CD4-positive, alpha-beta T cell treated with Interleukin-1 beta for 1 hour (primary cell): ENCODE results near the gene SHLD3.
"Not testable (repeated sequence)": the region's sequence is repeated elsewhere in the genome, so short reads cannot be mapped to it uniquely, and the experiment has no call there.

Source experiments
- DNase-seq, 2 donors: peaks; one replicate each; pipeline ENCODE4 v3.0.0-alpha.2; 2020 to 2022

SHLD3 gene

GRCh38 chr5:65624571-65625555 is at the start of gene SHLD3, which contains the start of gene TRAPPC13:
TSS of gene SHLD3 (plus strand) at chr5:65625027. CDS start at chr5:65629588, 4,561 bp downstream.
TSS of gene TRAPPC13 (plus strand) at chr5:65625027. CDS start at chr5:65625061, 34 bp downstream.
- DNase-seq = peak; percentile 87 to 91

GRCh38 chr5:65577141-65577540 is 47.7 kb upstream of the SHLD3 start:
- no peak for DNase-seq

- no peak for DNase-seq
Measured at GRCh38 chr5:65588694-65589093, 36.1 kb upstream of the SHLD3 start.

GRCh38 chr5:65601761-65602160 is 23.1 kb upstream of the SHLD3 start:
- DNase-seq = not testable (repeated sequence)

- DNase-seq = no peak
Measured at GRCh38 chr5:65611524-65611923, 13.3 kb upstream of the SHLD3 start.

- DNase-seq = no peak
Measured at GRCh38 chr5:65612298-65612907, 12.4 kb upstream of the SHLD3 start.

GRCh38 chr5:65620021-65620420 is 4.8 kb upstream of the SHLD3 start:
- no peak for DNase-seq

- DNase-seq = not testable (repeated sequence)
Measured at GRCh38 chr5:65621961-65622360, 2.9 kb upstream of the SHLD3 start.

GRCh38 chr5:65623482-65623881 is 1.3 kb upstream of the SHLD3 start:
- no peak for DNase-seq

GRCh38 chr5:65624025-65624570 is 729 bp upstream of the SHLD3 start, which contains the start of gene TRIM23:
TSS of gene TRIM23 (minus strand) at chr5:65624333. CDS start at chr5:65624274, 59 bp downstream.
- peak; percentile 92 to 93 for DNase-seq

- no peak for DNase-seq
Measured at GRCh38 chr5:65625743-65626142, 916 bp downstream of the SHLD3 start.

GRCh38 chr5:65630981-65631380 is 6.2 kb downstream of the SHLD3 start:
- DNase-seq = no peak

GRCh38 chr5:65640240-65640639 is 15.4 kb downstream of the SHLD3 start:
- no peak for DNase-seq

GRCh38 chr5:65646938-65647337 is 22.1 kb downstream of the SHLD3 start:
- no peak for DNase-seq

- no peak for DNase-seq
Measured at GRCh38 chr5:65647941-65648340, 23.1 kb downstream of the SHLD3 start.

- DNase-seq = no peak
Measured at GRCh38 chr5:65651144-65651543, 26.3 kb downstream of the SHLD3 start.

GRCh38 chr5:65654713-65655112 is 29.9 kb downstream of the SHLD3 start:
- DNase-seq = no peak

- DNase-seq = no peak
Measured at GRCh38 chr5:65663804-65664521, 39.1 kb downstream of the SHLD3 start.

- DNase-seq = no peak
Measured at GRCh38 chr5:65668696-65669095, 43.9 kb downstream of the SHLD3 start.

GRCh38 chr5:65672796-65673195 is 48.0 kb downstream of the SHLD3 start:
- DNase-seq = no peak

- DNase-seq = no peak
Measured at GRCh38 chr5:65674749-65675148, 49.9 kb downstream of the SHLD3 start.

GRCh38 chr5:65676056-65676455 is 51.2 kb downstream of the SHLD3 start:
- DNase-seq = peak in 1 of 2 donors; percentile 2
